ENCODE results near the gene FUT7. TPM values are rescaled to one million over a fixed set of nuclear protein-coding genes. Genes with fewer than 3 reads are reported as not detected.

FUT7 gene
- total and polyA plus RNA-seq, 2 of the 13 experiments (the other 11 are each of a cell fraction or from before 2014, with no cell fraction given) = 0.05 TPM; not detected in 1

GRCh38 chr9:137049544-137050449 is 17.9 kb upstream of the FUT7 start (continued):
- no peak for TF ChIP-seq ZSCAN5A (CRISPR knock-in tag; IDR thresholded peaks at IDR 0.05; ENCODE audit: borderline replicate concordance)
- no peak for TF ChIP-seq HMG20B (CRISPR knock-in tag; conservative IDR thresholded peaks at IDR 0.05)
- no peak for TF ChIP-seq SUZ12 (IDR thresholded peaks at IDR 0.05; ENCODE audit: low read depth, low read length)

DNA sequence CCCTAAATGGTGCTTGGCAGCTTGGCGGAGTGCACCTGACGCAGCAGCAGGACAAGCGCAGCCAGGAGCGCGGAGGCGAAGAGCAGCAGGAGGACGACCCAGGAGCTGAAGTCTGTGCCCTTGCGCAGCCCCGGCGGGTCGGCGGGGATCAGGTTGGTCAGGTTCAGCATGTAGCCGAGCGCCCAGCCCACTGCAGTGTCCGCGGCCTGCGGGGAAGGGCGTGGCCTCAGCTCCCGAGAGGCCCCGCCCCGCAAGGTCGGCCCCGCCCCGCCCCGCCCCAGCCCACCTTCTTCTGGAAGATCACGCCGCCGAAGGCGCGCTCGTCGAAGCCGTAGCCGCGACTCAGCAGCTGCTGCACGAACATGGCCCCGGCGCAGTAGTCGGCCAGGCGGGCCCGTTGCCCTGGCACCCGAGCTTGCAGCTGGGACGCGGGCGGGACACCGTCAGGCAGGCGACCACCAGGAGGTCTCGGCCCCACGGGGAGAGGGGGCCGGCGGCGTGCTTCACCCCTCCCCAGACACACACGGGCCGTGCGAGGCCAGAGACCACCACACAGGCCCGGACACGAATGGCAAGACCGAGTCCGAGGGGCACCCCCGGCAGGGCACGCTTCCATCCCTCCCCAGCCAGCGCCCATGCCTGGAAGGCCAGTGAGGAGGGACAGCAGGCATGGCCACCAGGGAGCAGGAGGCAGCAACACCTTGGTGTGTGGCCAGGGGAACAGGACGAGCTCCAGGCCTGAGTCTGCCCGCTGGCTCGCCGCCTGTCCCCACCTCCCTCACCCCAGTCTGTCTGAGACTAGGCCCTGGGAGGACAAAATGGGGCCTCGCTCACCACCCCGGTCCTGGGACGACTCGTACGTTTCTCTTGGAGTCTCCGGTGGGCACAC is 17.0 kb upstream of the FUT7 start:
- intact Hi-C loops (cut with micrococcal nuclease; ENCODE audit: unreplicated experiment) = no loop called here
- Histone ChIP-seq H3K4me2 (ENCODE audit: low read depth, low read length) (no peak overlapping the region), H3K79me2 (ENCODE audit: insufficient read depth, low read length) (no peaks in the 10 kb centered on the region), H4K20me1 (ENCODE audit: insufficient read depth, low read length) (peaks cover 2% of the 10 kb centered on the region; the same call in 1 of the 2 replicates), H3K4me1 (ENCODE audit: insufficient read depth, low read length) (peaks cover 34% of the 10 kb centered on the region), H3K9me3 (ENCODE audit: low read length) (no peaks in the 10 kb centered on the region), H3K4me3 (replicated peaks in 1 of 3; ENCODE audit: insufficient read depth in 1 of 3, low read depth in 2 of 3, low read length in 3 of 3) (no peak overlapping the region), H3K27me3 (ENCODE audit: control insufficient read depth in 1 of 2, insufficient read depth in 2 of 2, low read length in 2 of 2) (peaks cover 3 to 20% of the 10 kb centered on the region in 2 experiments; a peak in 4 of 5 replicates), H2AFZ (ENCODE audit: low read length) (no peak overlapping the region), H3K9ac (ENCODE audit: insufficient read depth, low read depth, low read length) (no peak overlapping the region), H3K27ac (ENCODE audit: extremely low read length, insufficient read depth, low read length) (no peak overlapping the region), H3K36me3 (replicated peaks in 1 of 2; ENCODE audit: control insufficient read depth in 1 of 2, insufficient read depth in 2 of 2, low read length in 2 of 2) (no peaks in the 10 kb centered on the region)
- ATAC-seq = no peak
- POLR2A ChIA-PET = no interaction called here
- no peak for FAIRE-seq
- WGBS (ENCODE audit: low lambda C conversion rate) = 94% methylated on average over 35 of the region's 72 CpGs
- in situ Hi-C loops (cut with HindIII; ENCODE audit: extremely low pct_ligation_motif_present, low pct_unique_long_range_greater_than_20kb) = loop anchor here (10.0 kb wide), 1 partner anchor 274 kb away; no protein-coding TSS in a partner anchor
- no TSS peak for BruUV-seq (replicated peaks)
- CTCF ChIA-PET (ENCODE audit: low intra/inter-chr PET ratio, low total read pairs) = interaction anchor here (1.4 to 2.3 kb wide), 3 partner anchors 14 to 19 kb away, joined by 5 to 12 read pairs (median 11); no protein-coding TSS in a partner anchor
- DNase-seq (ENCODE audit: low spot score) = no peak
- no peak for TF ChIP-seq TGIF2 (CRISPR knock-in tag; IDR thresholded peaks at IDR 0.05)
- peak; percentile 85 for TF ChIP-seq HNRNPK (IDR thresholded peaks at IDR 0.05; ENCODE audit: low read depth, low read length, poor library complexity, severe bottlenecking)
- TF ChIP-seq ZHX2 (IDR thresholded peaks at IDR 0.05; ENCODE audit: low read depth) = no peak
- no peak for TF ChIP-seq ZHX2 (CRISPR knock-in tag; IDR thresholded peaks at IDR 0.05; ENCODE audit: borderline replicate concordance)
